ENCODE results near the gene NME3.
"Not testable (repeated sequence)": the region's sequence is repeated elsewhere in the genome, so short reads cannot be mapped to it uniquely, and the experiment has no call there.

Gene NME3

GRCh38 chr16:1745900-1746692 lies 25.2 kb downstream of the NME3 start:
- DNase-seq = no peak

GRCh38 chr16:1745181-1745899 lies 26.0 kb downstream of the NME3 start:
- no peak for DNase-seq

- no peak for DNase-seq
These were observed 27.0 kb downstream of the NME3 start for GRCh38 chr16:1744338-1744840.

GRCh38 chr16:1743376-1744337 lies 27.7 kb downstream of the NME3 start:
- DNase-seq = no peak

GRCh38 chr16:1741553-1742165 lies 29.7 kb downstream of the NME3 start:
- no peak for DNase-seq

- no peak for DNase-seq
These were observed 30.4 kb downstream of the NME3 start for GRCh38 chr16:1740781-1741490.

GRCh38 chr16:1740234-1740633 lies 31.1 kb downstream of the NME3 start:
- no peak for DNase-seq

- DNase-seq = no peak
These were observed 36.5 kb downstream of the NME3 start for GRCh38 chr16:1734816-1735215.

GRCh38 chr16:1734123-1734522 lies 37.2 kb downstream of the NME3 start:
- no peak for DNase-seq

GRCh38 chr16:1732551-1732987 lies 38.8 kb downstream of the NME3 start:
- DNase-seq = not testable (repeated sequence)

GRCh38 chr16:1732071-1732470 lies 39.3 kb downstream of the NME3 start:
- DNase-seq = no peak

- no peak for DNase-seq
These were observed 39.7 kb downstream of the NME3 start for GRCh38 chr16:1731603-1732002.

- DNase-seq = no peak
These were observed 40.3 kb downstream of the NME3 start for GRCh38 chr16:1731073-1731472.

- no peak for DNase-seq
These were observed 41.9 kb downstream of the NME3 start for GRCh38 chr16:1729445-1729844.

- no peak for DNase-seq
These were observed 42.3 kb downstream of the NME3 start for GRCh38 chr16:1729026-1729425.

GRCh38 chr16:1727651-1728624 lies 43.4 kb downstream of the NME3 start:
- DNase-seq = no peak

- DNase-seq = no peak
These were observed 44.5 kb downstream of the NME3 start for GRCh38 chr16:1726661-1727502.

GRCh38 chr16:1724491-1724890 lies 46.9 kb downstream of the NME3 start:
- DNase-seq = no peak

- no peak for DNase-seq
These were observed 47.7 kb downstream of the NME3 start for GRCh38 chr16:1723450-1724147.
